ENCODE data around the gene KDM1B. TPM values are rescaled to one million over a fixed set of nuclear protein-coding genes. Genes with fewer than 3 reads are reported as not detected.

The KDM1B gene
- total RNA-seq, 1 donor from 2014 or later, result 20.7 TPM

GRCh38 chr6:18237167-18237566 is 81.9 kb downstream of the KDM1B start:
- peaks cover 62% of the 10 kb centered on the region for H3K36me3 Mint-ChIP-seq
- no peaks in the 10 kb centered on the region for H3K27me3 Mint-ChIP-seq
- H3K4me1 Mint-ChIP-seq (ENCODE audit: unreplicated experiment), result peaks cover 6% of the 10 kb centered on the region
- TF ChIP-seq CTCF (conservative IDR thresholded peaks at IDR 0.05), result no peak
- peaks cover 13% of the 10 kb centered on the region for H3K9me3 Mint-ChIP-seq
- no peak for DNase-seq (ENCODE audit: extremely low spot score, unreplicated experiment)
- H3K4me3 Mint-ChIP-seq, result no peak overlapping the region
- no peak overlapping the region for H3K27ac Mint-ChIP-seq

GRCh38 chr6:18240230-18240629 is 85.0 kb downstream of the KDM1B start:
- TF ChIP-seq CTCF (conservative IDR thresholded peaks at IDR 0.05), result no peak
- H3K27me3 Mint-ChIP-seq, result no peaks in the 10 kb centered on the region
- peaks cover 60% of the 10 kb centered on the region for H3K36me3 Mint-ChIP-seq
- H3K9me3 Mint-ChIP-seq, result no peaks in the 10 kb centered on the region
- H3K4me1 Mint-ChIP-seq (ENCODE audit: unreplicated experiment), result peaks cover 6% of the 10 kb centered on the region
- H3K4me3 Mint-ChIP-seq, result no peak overlapping the region
- H3K27ac Mint-ChIP-seq, result no peak overlapping the region
- no peak for DNase-seq (ENCODE audit: extremely low spot score, unreplicated experiment)

- Mint-ChIP-seq H3K4me1 (ENCODE audit: unreplicated experiment) (peaks cover 6% of the 10 kb centered on the region), H3K27ac (peak overlapping the region; percentile 52), H3K9me3 (no peaks in the 10 kb centered on the region), H3K27me3 (no peaks in the 10 kb centered on the region), H3K4me3 (no peak overlapping the region), H3K36me3 (peaks cover 60% of the 10 kb centered on the region)
- no peak for TF ChIP-seq CTCF (conservative IDR thresholded peaks at IDR 0.05)
- no peak for DNase-seq (ENCODE audit: extremely low spot score, unreplicated experiment)
Observed at GRCh38 chr6:18241208-18242038, 86.2 kb downstream of the KDM1B start.

GRCh38 chr6:18242062-18242851 is 87.0 kb downstream of the KDM1B start:
- peak overlapping the region; percentile 41 for H3K27ac Mint-ChIP-seq
- DNase-seq (ENCODE audit: extremely low spot score, unreplicated experiment), result no peak
- TF ChIP-seq CTCF (conservative IDR thresholded peaks at IDR 0.05), result no peak
- peaks cover 6% of the 10 kb centered on the region for H3K4me1 Mint-ChIP-seq (ENCODE audit: unreplicated experiment)
- H3K4me3 Mint-ChIP-seq, result no peak overlapping the region
- H3K36me3 Mint-ChIP-seq, result peaks cover 62% of the 10 kb centered on the region
- no peaks in the 10 kb centered on the region for H3K27me3 Mint-ChIP-seq
- no peaks in the 10 kb centered on the region for H3K9me3 Mint-ChIP-seq

- no peak for TF ChIP-seq CTCF (conservative IDR thresholded peaks at IDR 0.05)
- Mint-ChIP-seq H3K36me3 (peaks cover 63% of the 10 kb centered on the region), H3K9me3 (no peaks in the 10 kb centered on the region), H3K27me3 (no peaks in the 10 kb centered on the region), H3K27ac (no peak overlapping the region), H3K4me3 (no peak overlapping the region), H3K4me1 (ENCODE audit: unreplicated experiment) (peaks cover 6% of the 10 kb centered on the region)
- no peak for DNase-seq (ENCODE audit: extremely low spot score, unreplicated experiment)
Observed at GRCh38 chr6:18243302-18243893, 88.2 kb downstream of the KDM1B start.

Data from type B pancreatic cell (in vitro differentiated cells).